Activated naive CD4-positive, alpha-beta T cell treated with anti-CD3 and anti-CD28 coated beads, Interleukin-2, amount 10 ng/mL, durations not matched to agents 7 days and 5 days (primary cell): ENCODE data around the gene MAU2.
A peak's percentile ranks its signal among the peaks of the same experiment; 100 is the strongest.
"Not testable (repeated sequence)": the region's sequence is repeated elsewhere in the genome, so short reads cannot be mapped to it uniquely, and the experiment has no call there.

Experiments
- CTCF ChIA-PET: fragments of 350-600 bp; sonication (Branson Sonifier 250); formaldehyde crosslinking; loops from one replicate; lab custom pipeline; 2021; ENCODE audit warnings: antibody characterized with exemption; lab: Charles Lee
- DNase-seq: peaks from one replicate; pipeline ENCODE4 v3.0.0-alpha.2; 2020
- H3K27ac Mint-ChIP-seq: one replicate; pipeline ENCODE4 v1.8.0; 2021; ENCODE audit warnings: mild to moderate bottlenecking, moderate library complexity, mixed read lengths
- H3K27me3 Mint-ChIP-seq: one replicate; pipeline ENCODE4 v1.8.0; 2021; ENCODE audit warnings: mild to moderate bottlenecking, mixed read lengths
- H3K36me3 Mint-ChIP-seq: one replicate; pipeline ENCODE4 v1.8.0; 2021; ENCODE audit warnings: mixed read lengths
- H3K4me1 Mint-ChIP-seq: one replicate; pipeline ENCODE4 v1.8.0; 2021; ENCODE audit warnings: mixed read lengths
- H3K4me3 Mint-ChIP-seq: one replicate; pipeline ENCODE4 v1.8.0; 2021; ENCODE audit warnings: mild to moderate bottlenecking, moderate library complexity, mixed read lengths
- H3K9me3 Mint-ChIP-seq: one replicate; pipeline ENCODE4 v1.8.0; 2021; ENCODE audit warnings: mixed read lengths

MAU2 gene

GRCh38 chr19:19366434-19367396 is 46.1 kb downstream of the MAU2 start:
- Mint-ChIP-seq H3K27ac (peak overlapping the region; percentile 64), H3K4me3 (peak overlapping the region; percentile 25), H3K36me3 (peaks cover 2% of the 10 kb centered on the region), H3K4me1 (peaks cover 22% of the 10 kb centered on the region), H3K27me3 (no peaks in the 10 kb centered on the region), H3K9me3 (no peaks in the 10 kb centered on the region)
- DNase-seq = peak; percentile 79
- CTCF ChIA-PET = interaction anchor here (0.8 to 9.4 kb wide), 5 partner anchors 8 to 221 kb away, joined by 3 to 89 read pairs (median 4); partner anchors contain the start of gene GATAD2A

- Mint-ChIP-seq H3K9me3 (no peaks in the 10 kb centered on the region), H3K27me3 (no peaks in the 10 kb centered on the region), H3K4me3 (no peak overlapping the region), H3K36me3 (peaks cover 2% of the 10 kb centered on the region), H3K27ac (no peak overlapping the region), H3K4me1 (peaks cover 26% of the 10 kb centered on the region)
- CTCF ChIA-PET = interaction anchor here (1.7 to 9.4 kb wide), 2 partner anchors 12 to 121 kb away, joined by 4 to 89 read pairs; no protein-coding TSS in a partner anchor
- DNase-seq = no peak
These were observed 47.5 kb downstream of the MAU2 start for GRCh38 chr19:19368087-19368486.

GRCh38 chr19:19371059-19371458 is 50.4 kb downstream of the MAU2 start:
- H3K9me3 Mint-ChIP-seq = no peaks in the 10 kb centered on the region
- H3K4me1 Mint-ChIP-seq = peaks cover 22% of the 10 kb centered on the region
- H3K4me3 Mint-ChIP-seq = no peak overlapping the region
- no peaks in the 10 kb centered on the region for H3K36me3 Mint-ChIP-seq
- DNase-seq = no peak
- CTCF ChIA-PET = no interaction called here
- no peaks in the 10 kb centered on the region for H3K27me3 Mint-ChIP-seq
- no peak overlapping the region for H3K27ac Mint-ChIP-seq

GRCh38 chr19:19372656-19373416 is 52.2 kb downstream of the MAU2 start:
- peak overlapping the region; percentile 90 for H3K27ac Mint-ChIP-seq
- no peaks in the 10 kb centered on the region for H3K36me3 Mint-ChIP-seq
- H3K4me1 Mint-ChIP-seq = peaks cover 14% of the 10 kb centered on the region
- no peaks in the 10 kb centered on the region for H3K9me3 Mint-ChIP-seq
- H3K4me3 Mint-ChIP-seq = peak overlapping the region; percentile 27
- peaks cover 7% of the 10 kb centered on the region for H3K27me3 Mint-ChIP-seq
- peak; percentile 70 for DNase-seq
- CTCF ChIA-PET = interaction anchor here (0.8 to 2.5 kb wide), 6 partner anchors 8 to 181 kb away, joined by 3 to 11 read pairs (median 4); no protein-coding TSS in a partner anchor

- DNase-seq = no peak
- no peak overlapping the region for H3K4me3 Mint-ChIP-seq
- no peak overlapping the region for H3K27ac Mint-ChIP-seq
- H3K4me1 Mint-ChIP-seq = peaks cover 12% of the 10 kb centered on the region
- H3K9me3 Mint-ChIP-seq = no peaks in the 10 kb centered on the region
- CTCF ChIA-PET = interaction anchor here (1.1 to 1.5 kb wide), 2 partner anchors 11 to 28 kb away, joined by 4 read pairs; no protein-coding TSS in a partner anchor
- no peaks in the 10 kb centered on the region for H3K36me3 Mint-ChIP-seq
- H3K27me3 Mint-ChIP-seq = peaks cover 17% of the 10 kb centered on the region
These were observed 58.9 kb downstream of the MAU2 start for GRCh38 chr19:19379527-19379926.

- CTCF ChIA-PET = interaction anchor here (1.1 to 1.7 kb wide), 3 partner anchors 11 to 110 kb away, joined by 3 to 4 read pairs (median 4); no protein-coding TSS in a partner anchor
- not testable (repeated sequence) for H3K4me3 Mint-ChIP-seq, H3K36me3 Mint-ChIP-seq, H3K9me3 Mint-ChIP-seq, DNase-seq, H3K27ac Mint-ChIP-seq
- Mint-ChIP-seq H3K4me1 (peaks cover 15% of the 10 kb centered on the region), H3K27me3 (peaks cover 17% of the 10 kb centered on the region)
These were observed 59.7 kb downstream of the MAU2 start for GRCh38 chr19:19380316-19380715.

GRCh38 chr19:19381007-19381926 is 60.6 kb downstream of the MAU2 start:
- CTCF ChIA-PET = interaction anchor here (1.7 kb wide), 1 partner anchor 109 kb away, joined by 3 read pairs; no protein-coding TSS in a partner anchor
- no peak overlapping the region for H3K27ac Mint-ChIP-seq
- H3K9me3 Mint-ChIP-seq = no peaks in the 10 kb centered on the region
- H3K4me1 Mint-ChIP-seq = peaks cover 15% of the 10 kb centered on the region
- H3K36me3 Mint-ChIP-seq = peaks cover under 1% of the 10 kb centered on the region
- H3K4me3 Mint-ChIP-seq = no peak overlapping the region
- H3K27me3 Mint-ChIP-seq = peaks cover 17% of the 10 kb centered on the region
- no peak for DNase-seq

GRCh38 chr19:19382118-19382517 is 61.5 kb downstream of the MAU2 start:
- H3K4me1 Mint-ChIP-seq = peaks cover 20% of the 10 kb centered on the region
- no peak for DNase-seq
- no peak overlapping the region for H3K4me3 Mint-ChIP-seq
- H3K27me3 Mint-ChIP-seq = peaks cover 14% of the 10 kb centered on the region
- CTCF ChIA-PET = no interaction called here
- peaks cover 2% of the 10 kb centered on the region for H3K36me3 Mint-ChIP-seq
- H3K27ac Mint-ChIP-seq = no peak overlapping the region
- H3K9me3 Mint-ChIP-seq = no peaks in the 10 kb centered on the region

GRCh38 chr19:19384486-19384885 is 63.9 kb downstream of the MAU2 start:
- no peak for DNase-seq
- Mint-ChIP-seq H3K4me3 (peak overlapping the region; percentile 86), H3K4me1 (peaks cover 44% of the 10 kb centered on the region), H3K27me3 (peaks cover 8% of the 10 kb centered on the region), H3K27ac (no peak overlapping the region), H3K36me3 (peaks cover 22% of the 10 kb centered on the region), H3K9me3 (no peaks in the 10 kb centered on the region)
- CTCF ChIA-PET = interaction anchor here (1.1 to 1.9 kb wide), 2 partner anchors 20 to 106 kb away, joined by 3 to 11 read pairs; no protein-coding TSS in a partner anchor

- Mint-ChIP-seq H3K4me3 (peak overlapping the region; percentile 86), H3K36me3 (peaks cover 26% of the 10 kb centered on the region), H3K27me3 (peaks cover 6% of the 10 kb centered on the region), H3K9me3 (no peaks in the 10 kb centered on the region), H3K27ac (peak overlapping the region; percentile 94), H3K4me1 (peaks cover 51% of the 10 kb centered on the region)
- CTCF ChIA-PET = interaction anchor here (0.8 to 1.9 kb wide), 2 partner anchors 105 to 107 kb away, joined by 3 to 11 read pairs; no protein-coding TSS in a partner anchor
- peak; percentile 100 for DNase-seq
These were observed 64.7 kb downstream of the MAU2 start for GRCh38 chr19:19385131-19385895.

- Mint-ChIP-seq H3K4me1 (peaks cover 57% of the 10 kb centered on the region), H3K9me3 (no peaks in the 10 kb centered on the region), H3K4me3 (peak overlapping the region; percentile 94), H3K27me3 (peaks cover 5% of the 10 kb centered on the region), H3K27ac (peak overlapping the region; percentile 95), H3K36me3 (peaks cover 29% of the 10 kb centered on the region)
- CTCF ChIA-PET = interaction anchor here (0.8 to 1.9 kb wide), 2 partner anchors 105 to 107 kb away, joined by 3 to 11 read pairs; no protein-coding TSS in a partner anchor
- DNase-seq = peak; percentile 74
These were observed 65.6 kb downstream of the MAU2 start for GRCh38 chr19:19385896-19386869.
